Vagina (tissue), 2 donors: ENCODE data around the gene PSMA6.

Experiments
- POLR2A ChIP-seq, 2 donors: fragments of 450-650 bp; IDR thresholded peaks; one replicate each; pipeline ENCODE4 v1.6.1; 2017; ENCODE audit warnings: antibody characterized with exemption in 2 of 2, mild to moderate bottlenecking in 2 of 2, moderate library complexity in 2 of 2
- TF ChIP-seq, protein P1 (sequence below), 3 experiments: fragments of 450-650 bp in 2 of 3; fragments of 200-600 bp in 1 of 3; sonication (generic) in 1 of 3; IDR thresholded peaks; one replicate each; pipeline ENCODE4 v1.5.1; 2017 to 2019; ENCODE audit warnings: antibody characterized with exemption in 3 of 3, mild to moderate bottlenecking in 2 of 3, moderate library complexity in 2 of 3

DNA sequence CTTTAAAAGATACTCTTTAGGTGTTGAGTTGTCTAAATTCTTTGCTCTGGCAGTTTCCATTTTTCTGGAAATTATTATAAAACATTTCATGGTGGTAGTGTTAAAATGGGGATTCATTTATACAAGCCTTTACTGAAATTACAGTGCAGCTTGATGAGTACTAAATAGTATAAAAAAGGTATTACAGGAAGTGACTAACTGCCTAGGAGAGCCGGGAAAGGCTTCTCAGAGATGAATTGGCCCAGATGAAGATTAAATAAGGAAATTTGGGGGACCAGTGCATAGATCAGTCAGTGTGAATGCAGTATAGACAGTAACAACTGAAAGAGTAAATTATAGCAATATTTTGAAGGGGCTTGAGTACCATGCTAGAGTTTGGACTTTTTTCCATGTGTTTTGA is 7.5 kb downstream of the PSMA6 start:
- TF ChIP-seq, protein P1, sequence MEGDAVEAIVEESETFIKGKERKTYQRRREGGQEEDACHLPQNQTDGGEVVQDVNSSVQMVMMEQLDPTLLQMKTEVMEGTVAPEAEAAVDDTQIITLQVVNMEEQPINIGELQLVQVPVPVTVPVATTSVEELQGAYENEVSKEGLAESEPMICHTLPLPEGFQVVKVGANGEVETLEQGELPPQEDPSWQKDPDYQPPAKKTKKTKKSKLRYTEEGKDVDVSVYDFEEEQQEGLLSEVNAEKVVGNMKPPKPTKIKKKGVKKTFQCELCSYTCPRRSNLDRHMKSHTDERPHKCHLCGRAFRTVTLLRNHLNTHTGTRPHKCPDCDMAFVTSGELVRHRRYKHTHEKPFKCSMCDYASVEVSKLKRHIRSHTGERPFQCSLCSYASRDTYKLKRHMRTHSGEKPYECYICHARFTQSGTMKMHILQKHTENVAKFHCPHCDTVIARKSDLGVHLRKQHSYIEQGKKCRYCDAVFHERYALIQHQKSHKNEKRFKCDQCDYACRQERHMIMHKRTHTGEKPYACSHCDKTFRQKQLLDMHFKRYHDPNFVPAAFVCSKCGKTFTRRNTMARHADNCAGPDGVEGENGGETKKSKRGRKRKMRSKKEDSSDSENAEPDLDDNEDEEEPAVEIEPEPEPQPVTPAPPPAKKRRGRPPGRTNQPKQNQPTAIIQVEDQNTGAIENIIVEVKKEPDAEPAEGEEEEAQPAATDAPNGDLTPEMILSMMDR (IDR thresholded peaks at IDR 0.05) = no peak
- no peak for TF ChIP-seq POLR2A (IDR thresholded peaks at IDR 0.05)
